CD4-positive, alpha-beta T cell treated with Interferon gamma for 1 hour (primary cell): Measurements from ENCODE around the gene GNG13.

Experiments used
- DNase-seq: peaks from one replicate; pipeline ENCODE4 v3.0.0-alpha.2; 2020

The GNG13 gene

GRCh38 chr16:813204-813915 lies 12.8 kb upstream of the GNG13 start:
- DNase-seq = no peak

- no peak for DNase-seq
Measured at GRCh38 chr16:808085-808386, 7.5 kb upstream of the GNG13 start.

- DNase-seq = peak; percentile 86
Measured at GRCh38 chr16:807347-808084, 7.0 kb upstream of the GNG13 start.

- DNase-seq = no peak
Measured at GRCh38 chr16:805474-805873, 4.9 kb upstream of the GNG13 start.

GRCh38 chr16:804193-805048 lies 3.9 kb upstream of the GNG13 start:
- DNase-seq = no peak

GRCh38 chr16:803754-804080 lies 3.2 kb upstream of the GNG13 start:
- no peak for DNase-seq

- DNase-seq = no peak
Measured at GRCh38 chr16:802914-803753, 2.6 kb upstream of the GNG13 start.

GRCh38 chr16:802461-802860 lies 1.9 kb upstream of the GNG13 start:
- DNase-seq = no peak

GRCh38 chr16:801584-802363 lies 1.2 kb upstream of the GNG13 start:
- DNase-seq = no peak

GRCh38 chr16:800834-801511 lies 439 bp upstream of the GNG13 start:
- DNase-seq = no peak

- DNase-seq = no peak
Measured at GRCh38 chr16:799111-799947, 1.2 kb downstream of the GNG13 start.

- no peak for DNase-seq
Measured at GRCh38 chr16:798666-799065, 1.9 kb downstream of the GNG13 start.

GRCh38 chr16:797686-798085 lies 2.8 kb downstream of the GNG13 start:
- no peak for DNase-seq

- no peak for DNase-seq
Measured at GRCh38 chr16:797120-797420, 3.5 kb downstream of the GNG13 start.

- no peak for DNase-seq
Measured at GRCh38 chr16:796296-797119, 4.0 kb downstream of the GNG13 start.

GRCh38 chr16:795580-796229 lies 4.8 kb downstream of the GNG13 start:
- no peak for DNase-seq

GRCh38 chr16:794853-795466 lies 5.6 kb downstream of the GNG13 start:
- DNase-seq = no peak

- no peak for DNase-seq
Measured at GRCh38 chr16:794091-794822, 6.3 kb downstream of the GNG13 start.
